Adipose tissue (tissue), 3 donors: Measurements from ENCODE around the gene HOXB4. TPM values are rescaled to one million over a fixed set of nuclear protein-coding genes. Genes with fewer than 3 reads are reported as not detected.

Experiments used
- H3K27ac ChIP-seq: one replicate; pipeline ENCODE4 v1.5.1; 2013; ENCODE audit warnings: low read depth, low read length
- WGBS, 3 donors: extraction: QIAGEN DNeasy Blood & Tissue Kit; methylation state at CpG; one replicate each; pipeline ENCODE4 v1.1.7; 2013; 5-methylcytosine and 5-hydroxymethylcytosine counted together
- polyA plus RNA-seq, 3 donors: library from polyadenylated mRNA; stranded (reverse); fragments of 200-250 nt; gene quantifications; one replicate each; pipeline ENCODE4 v1.2.3, GENCODE V29; 2013
- donor health status: healthy with polysubstance abuse.
- donor health status: Bipolar disorder and iron deficiency.
- donor health status: healthy.

Gene HOXB4
- polyA plus RNA-seq, 3 donors = 1.1 to 5.4 (median 3.6) TPM

- no peak overlapping the region for H3K27ac ChIP-seq
- WGBS, 3 donors = 73 to 95% (median 95%) methylated on average over 11 of the region's 11 CpGs
Observed at GRCh38 chr17:48528936-48529682, 49.0 kb downstream of the HOXB4 start.

GRCh38 chr17:48528153-48528935 lies 49.8 kb downstream of the HOXB4 start:
- no peak overlapping the region for H3K27ac ChIP-seq
- 39 to 80% (median 80%) methylated on average over 7 of the region's 7 CpGs for WGBS, 3 donors

GRCh38 chr17:48527547-48527932 lies 50.6 kb downstream of the HOXB4 start:
- H3K27ac ChIP-seq = no peak overlapping the region
- 46 to 81% (median 73%) methylated on average over 14 of the region's 14 CpGs for WGBS, 3 donors

- no peak overlapping the region for H3K27ac ChIP-seq
- WGBS, 3 donors = 18 to 38% (median 33%) methylated on average over 56 to 59 of the region's 59 CpGs
Observed at GRCh38 chr17:48526608-48527546, 51.3 kb downstream of the HOXB4 start.

Other genes with a start within 250 kb of the HOXB4 start
- gene SKAP1, start 148.1 kb downstream of the HOXB4 start, polyA plus RNA-seq = 1 to 10 TPM in 1 of 3 donors, under 1 TPM in 1, not detected in 1; 0.77 to 1.4 TPM
- under 1 TPM in 1 of 3 donors, not detected in 2; 0.45 TPM for gene HOXB1, start 47.3 kb downstream of the HOXB4 start, polyA plus RNA-seq
- gene HOXB2, start 33.2 kb downstream of the HOXB4 start, polyA plus RNA-seq = 10 to 100 TPM in 2 of 3 donors, 1 to 10 TPM in 1; 5.0 to 33.9 (median 24.3) TPM
- 10 to 100 TPM in 1 of 3 donors, 1 to 10 TPM in 2; 2.6 to 10.2 (median 9.6) TPM for gene HOXB3, start 11.9 kb upstream of the HOXB4 start, polyA plus RNA-seq
- 1 to 10 TPM in 2 of 3 donors, under 1 TPM in 1; 0.59 to 3.9 (median 2.2) TPM for gene HOXB5, start 15.4 kb upstream of the HOXB4 start, polyA plus RNA-seq
- gene HOXB6, start 26.6 kb upstream of the HOXB4 start, polyA plus RNA-seq = 10 to 100 TPM in 2 of 3 donors, 1 to 10 TPM in 1; 1.8 to 14.7 (median 10.4) TPM
- 10 to 100 TPM in 2 of 3 donors, 1 to 10 TPM in 1; 1.6 to 18.1 (median 14.6) TPM for gene HOXB7, start 32.7 kb upstream of the HOXB4 start, polyA plus RNA-seq
- 1 to 10 TPM in 2 of 3 donors, under 1 TPM in 1; 0.76 to 8.3 (median 6.9) TPM for gene HOXB8, start 36.9 kb upstream of the HOXB4 start, polyA plus RNA-seq
- 1 to 10 TPM in 1 of 3 donors, under 1 TPM in 2; 0.15 to 1.0 (median 0.97) TPM for gene HOXB9, start 48.0 kb upstream of the HOXB4 start, polyA plus RNA-seq
- not detected for gene PRAC1, start 144.2 kb upstream of the HOXB4 start, polyA plus RNA-seq
- not detected for gene PRAC2, start 144.8 kb upstream of the HOXB4 start, polyA plus RNA-seq
- gene HOXB13, start 150.4 kb upstream of the HOXB4 start, polyA plus RNA-seq = not detected
- gene TTLL6, start 238.9 kb upstream of the HOXB4 start, polyA plus RNA-seq = under 1 TPM; 0.21 to 0.31 (median 0.22) TPM